K562 (cell line): ENCODE results near the gene ARMH4.

Source experiments
- CHD4 ChIP-seq: fragments of 200-600 bp; sonication (generic); IDR thresholded peaks from 3 replicates; pipeline ENCODE4 v1.6.1; 2012; ENCODE audit warnings: low read depth, mild to moderate bottlenecking, mixed read lengths, low read length, inconsistent platforms; ENCODE audit not compliant: insufficient read depth, insufficient replicate concordance, poor library complexity, severe bottlenecking
- CTCF ChIP-seq, 3 experiments: IDR thresholded peaks in 2 of 3; conservative IDR thresholded peaks in 1 of 3; 2 replicates each; pipeline ENCODE4 v1.5.1; 2011 to 2012; ENCODE audit warnings: low read length in 3 of 3, mild to moderate bottlenecking in 3 of 3, control low read depth in 2 of 3, improper control_type of control experiment in 1 of 3, inconsistent platforms in 1 of 3, low read depth in 1 of 3, mixed read lengths in 1 of 3, moderate library complexity in 1 of 3; ENCODE audit not compliant: insufficient read depth in 2 of 3
- ELK1 ChIP-seq: sonication (generic); formaldehyde crosslinking; IDR thresholded peaks from 2 replicates; pipeline ENCODE4 v1.8.1; 2022; ENCODE audit warnings: missing genetic modification reagents
- FOXJ3 ChIP-seq: sonication (generic); formaldehyde crosslinking; IDR thresholded peaks from 2 replicates; pipeline ENCODE4 v1.4.0; 2020; ENCODE audit warnings: mild to moderate bottlenecking, missing genetic modification reagents
- GTF2E2 ChIP-seq: fragments of 200-800 bp; sonication (Bioruptor generic); IDR thresholded peaks from 2 replicates; pipeline ENCODE4 v1.6.1; 2016; ENCODE audit warnings: missing genetic modification characterization, missing compliant biosample characterization
- POLR2A ChIP-seq: fragments of 450-650 bp; conservative IDR thresholded peaks from 2 replicates; pipeline ENCODE4 v1.6.1; 2016
- SIN3A ChIP-seq, 2 experiments: fragments of 150-350 bp in 1 of 2; IDR thresholded peaks; 2 replicates each; pipeline ENCODE4 v1.6.1; 2011 to 2016; ENCODE audit warnings: borderline replicate concordance in 2 of 2, low read depth in 2 of 2, low read length in 2 of 2, mild to moderate bottlenecking in 2 of 2, moderate library complexity in 2 of 2; ENCODE audit not compliant: control insufficient read depth in 1 of 2
- ZBTB40 ChIP-seq, 2 experiments: fragments of 450-650 bp in 1 of 2; sonication (generic) in 1 of 2; formaldehyde crosslinking in 1 of 2; IDR thresholded peaks; 2 replicates each; pipeline versions ENCODE4 v1.7.1 to v1.9.0; 2016 to 2022; ENCODE audit warnings: inconsistent platforms in 1 of 2, mild to moderate bottlenecking in 1 of 2, missing genetic modification reagents in 1 of 2
- ZFP1 ChIP-seq: fragments of 450-650 bp; formaldehyde crosslinking; IDR thresholded peaks from 2 replicates; pipeline ENCODE4 v1.4.0; 2020; ENCODE audit warnings: mild to moderate bottlenecking, mixed read lengths
- ZFP30 ChIP-seq: fragments of 250-450 bp; sonication (Bioruptor Pico); IDR thresholded peaks from 2 replicates; pipeline ENCODE4 v1.8.0; 2022; ENCODE audit warnings: moderate library complexity, mild to moderate bottlenecking, inconsistent platforms, borderline replicate concordance

- no peak for TF ChIP-seq SIN3A (IDR thresholded peaks at IDR 0.05; ENCODE audit: borderline replicate concordance in 2 of 2, control insufficient read depth in 1 of 2, low read depth in 2 of 2, low read length in 2 of 2)
- TF ChIP-seq POLR2A = no peak
- no peak for TF ChIP-seq ZBTB40 (IDR thresholded peaks at IDR 0.05)
- TF ChIP-seq ZBTB40 (CRISPR knock-in tag; IDR thresholded peaks at IDR 0.05) = no peak
- TF ChIP-seq CTCF (IDR thresholded peaks at IDR 0.05 in 2 of 3, conservative IDR thresholded peaks at IDR 0.05 in 1 of 3; ENCODE audit: insufficient read depth in 2 of 3, low read depth in 1 of 3, low read length in 3 of 3) = no peak
- TF ChIP-seq FOXJ3 (CRISPR knock-in tag) = no peak
- TF ChIP-seq GTF2E2 (tag) = no peak
- no peak for TF ChIP-seq ZFP30 (CRISPR knock-in tag)
- TF ChIP-seq ELK1 = no peak
- TF ChIP-seq ZFP1 (CRISPR knock-in tag) = no peak
- TF ChIP-seq CHD4 = no peak
Measured at GRCh38 chr14:58066115-58066514, 85.9 kb downstream of the ARMH4 start.
